ENCODE measurements around the gene TCF12.

Gene TCF12

DNA sequence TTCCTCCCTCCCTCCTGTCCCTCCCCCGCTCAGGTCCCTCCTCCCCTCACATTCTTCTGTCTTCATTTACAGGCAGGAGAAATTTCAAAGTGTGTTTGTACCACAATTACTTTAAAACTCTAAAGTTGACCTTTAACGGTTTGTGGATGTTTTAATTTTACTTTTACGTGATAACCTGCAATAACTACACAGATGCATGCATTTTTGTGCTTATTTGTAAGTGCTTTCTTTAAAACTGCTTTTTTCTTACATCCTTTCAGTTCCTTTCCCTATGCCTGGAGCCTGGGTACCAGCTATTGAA lies 406.1 kb downstream of the TCF12 start:
- DNase-seq = no peak

DNA sequence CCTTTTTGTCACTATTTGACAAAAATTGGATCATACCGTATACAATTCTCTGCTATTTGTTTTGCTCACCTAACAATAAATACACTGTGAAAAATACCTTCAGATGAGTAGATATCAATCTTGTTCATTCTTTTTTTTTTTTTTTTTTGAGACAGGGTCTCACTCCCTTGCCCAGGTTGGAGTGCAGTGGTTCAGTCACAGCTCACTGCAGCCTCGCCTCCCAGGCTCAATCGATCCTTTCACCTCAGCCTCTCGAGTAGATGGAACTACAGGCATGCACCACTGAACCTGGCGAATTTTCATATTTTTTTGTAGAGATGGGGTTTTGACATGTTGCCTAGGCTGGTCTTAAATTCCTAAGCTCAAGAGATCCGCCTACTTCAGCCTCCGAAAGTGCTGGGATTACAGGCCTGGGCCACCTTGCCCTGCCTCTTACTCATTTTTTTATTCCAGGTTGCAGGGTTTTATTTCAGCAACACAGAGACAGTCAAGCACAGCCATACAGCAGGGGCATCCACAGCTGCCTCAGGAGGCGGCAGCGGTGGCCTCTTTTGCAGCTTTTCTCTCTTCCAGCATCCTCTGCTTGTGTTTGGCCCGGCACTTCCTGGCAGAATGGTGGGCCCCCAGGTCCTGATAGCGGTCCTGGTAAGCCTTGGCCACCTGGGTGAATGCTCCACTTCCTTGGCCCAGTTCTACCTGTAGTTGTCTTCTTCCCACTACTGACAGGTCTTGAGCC lies 406.7 kb downstream of the TCF12 start:
- no peak for DNase-seq

DNA sequence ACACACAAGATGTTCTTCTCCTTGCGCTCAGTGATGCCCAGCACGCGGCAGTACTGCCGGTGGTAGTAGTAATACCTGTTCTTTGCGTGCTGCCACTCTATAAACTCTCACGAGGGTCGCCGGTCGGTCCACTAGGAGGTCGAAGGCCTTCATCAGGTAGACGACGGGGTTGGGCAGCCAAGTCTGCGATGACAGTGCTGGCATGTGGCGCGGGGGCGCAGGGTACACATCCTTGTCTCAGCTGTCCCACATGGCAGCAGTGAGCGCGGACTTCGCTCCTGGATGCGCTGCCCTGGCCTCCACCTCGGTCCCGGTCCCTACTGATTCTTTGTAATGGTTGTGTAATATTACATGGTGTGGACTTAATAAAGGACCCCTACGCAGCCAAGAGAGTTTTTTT lies 407.8 kb downstream of the TCF12 start:
- DNase-seq = no peak

DNA sequence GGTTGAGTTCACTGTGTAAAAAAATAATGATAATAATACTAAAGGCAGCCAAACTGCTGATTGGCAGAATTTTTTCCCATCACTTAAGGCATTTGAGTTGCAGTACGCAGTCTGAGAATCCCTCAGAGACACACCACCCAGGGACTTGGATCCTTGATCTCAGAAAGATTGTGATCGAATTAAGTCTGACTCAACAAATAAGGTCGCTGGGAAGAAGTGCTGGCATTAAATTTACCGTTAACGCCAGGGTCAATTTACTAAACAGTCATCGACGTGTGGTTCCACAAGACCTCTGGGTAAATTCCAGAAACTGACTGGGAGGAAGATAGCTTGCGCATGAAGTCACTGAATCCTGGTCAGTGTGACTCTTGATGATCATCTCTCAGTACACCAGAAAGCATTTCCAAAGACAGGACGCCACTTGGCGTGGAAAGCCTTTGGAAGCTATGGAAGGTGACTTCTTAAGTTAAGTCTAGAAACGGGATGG lies 409.6 kb downstream of the TCF12 start:
- DNase-seq = no peak

GRCh38 chr15:57328479-57328878 lies 410.0 kb downstream of the TCF12 start:
- DNase-seq = no peak

- DNase-seq = no peak
Measured at GRCh38 chr15:57328897-57329296, 410.5 kb downstream of the TCF12 start.

GRCh38 chr15:57329582-57330367 lies 411.3 kb downstream of the TCF12 start:
- no peak for DNase-seq

- DNase-seq = no peak
Measured at GRCh38 chr15:57330619-57331340, 412.3 kb downstream of the TCF12 start.

- DNase-seq = no peak
Measured at GRCh38 chr15:57332326-57332725, 413.9 kb downstream of the TCF12 start.

DNA sequence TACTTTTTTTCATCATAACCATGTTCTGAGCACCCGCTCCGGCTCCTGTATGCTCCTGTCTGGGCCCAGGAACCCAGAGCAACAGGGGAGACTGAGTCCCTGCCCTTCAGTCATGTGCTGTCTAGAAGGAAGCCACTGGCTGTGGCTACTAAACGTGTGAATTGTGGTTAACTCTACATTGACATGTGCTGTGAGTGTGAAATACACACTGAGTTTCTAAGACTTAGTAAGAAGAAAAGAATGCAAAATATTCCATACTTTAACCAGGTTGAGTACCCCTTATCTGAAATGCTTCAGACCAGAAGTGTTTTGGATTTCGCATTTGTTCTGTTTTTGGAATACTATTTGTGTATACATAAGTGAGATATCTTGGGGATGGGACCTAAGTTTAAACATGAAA lies 415.0 kb downstream of the TCF12 start:
- DNase-seq = no peak

DNA sequence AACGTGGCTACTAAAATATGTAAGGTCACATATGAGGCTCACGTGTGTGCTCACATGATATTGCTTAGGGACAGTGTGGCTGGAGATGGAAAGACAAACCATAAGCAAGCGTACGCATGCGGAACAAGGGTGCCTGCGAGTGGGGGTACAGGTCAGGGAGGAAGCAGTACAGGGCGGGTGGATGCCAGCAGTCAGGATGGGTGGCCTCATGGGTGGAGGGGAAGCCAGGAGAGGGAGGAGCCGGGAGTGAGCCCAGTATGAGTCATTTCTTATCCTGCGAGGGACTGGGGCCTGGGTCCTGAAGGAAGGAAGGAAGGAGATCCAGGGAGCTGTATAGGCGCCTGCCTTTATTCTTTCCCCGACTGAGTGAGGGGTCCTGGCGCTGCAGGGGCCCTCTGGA lies 415.8 kb downstream of the TCF12 start:
- DNase-seq = no peak

DNA sequence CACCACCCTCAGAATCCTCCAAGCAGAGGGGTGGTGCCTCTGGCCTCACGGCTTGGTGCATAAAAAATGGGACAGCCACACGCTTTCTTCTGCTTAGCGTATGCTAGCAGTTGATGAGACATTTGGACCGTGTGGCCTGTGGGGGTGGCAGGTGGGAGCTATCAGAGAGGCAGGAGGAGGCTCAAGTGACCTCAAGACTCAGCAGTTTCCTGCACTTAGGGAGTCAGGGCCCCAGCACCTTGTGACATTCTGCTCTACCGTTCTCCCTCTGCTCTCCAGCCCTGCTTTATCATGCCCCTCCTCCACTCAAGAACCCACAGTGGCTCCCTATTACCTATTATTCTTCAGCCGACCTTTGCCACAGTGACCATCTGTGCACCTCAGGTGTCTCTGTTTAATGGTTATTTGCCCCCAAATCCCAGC lies 416.9 kb downstream of the TCF12 start:
- DNase-seq = no peak

DNA sequence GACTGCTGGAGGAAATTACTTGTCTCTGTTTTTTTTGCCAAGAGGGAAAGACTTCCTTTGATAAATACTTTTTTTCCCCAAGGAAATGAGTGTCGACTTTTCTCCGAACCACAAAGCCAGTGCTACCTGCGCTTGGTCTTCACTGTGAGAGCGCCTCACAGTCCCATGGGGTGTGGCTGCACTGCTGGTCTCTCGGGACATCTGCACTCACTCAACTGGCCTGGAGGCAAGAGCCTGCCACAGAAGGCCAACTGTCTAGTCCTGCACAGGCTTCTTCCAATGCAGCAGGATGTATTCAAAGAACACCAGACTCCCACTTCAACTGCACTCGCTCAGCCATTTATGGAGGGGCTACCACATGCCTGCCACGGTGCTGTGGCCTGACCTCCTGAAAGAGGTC lies 417.3 kb downstream of the TCF12 start:
- no peak for DNase-seq

DNA sequence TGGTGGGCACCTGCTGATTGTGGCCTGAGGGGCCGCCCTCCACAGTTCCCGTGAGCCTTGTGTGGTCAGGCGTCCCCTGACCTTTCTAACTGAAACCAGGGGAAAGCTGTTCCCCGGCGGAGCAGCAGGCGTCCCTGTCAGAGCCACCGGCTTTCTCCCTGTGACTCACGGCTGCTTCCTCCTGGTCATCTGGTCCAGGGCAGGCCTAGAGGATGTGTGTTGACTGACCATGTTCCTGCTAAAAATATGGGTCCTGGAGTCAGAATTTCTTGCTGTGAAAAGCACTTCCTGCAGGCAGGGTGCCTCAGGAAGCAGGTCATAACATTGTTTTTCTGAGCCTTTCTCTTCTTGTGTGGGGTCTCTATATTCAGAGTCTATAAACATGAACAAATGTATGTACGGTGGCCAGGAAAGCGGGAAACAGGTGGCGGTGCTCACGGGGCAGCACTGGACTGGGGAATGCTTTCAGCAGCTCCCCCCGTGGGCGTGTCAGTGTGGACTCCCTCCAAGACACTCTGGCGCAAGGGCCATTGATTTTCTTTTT lies 419.5 kb downstream of the TCF12 start:
- peak in 1 of 2 donors; percentile 48 for DNase-seq

- DNase-seq = no peak
Measured at GRCh38 chr15:57339321-57339720, 420.9 kb downstream of the TCF12 start.
